WTC11 (cell line): ENCODE results near the gene SPRTN. TPM values are rescaled to one million over a fixed set of nuclear protein-coding genes. Genes with fewer than 3 reads are reported as not detected.

Source experiments
- ATAC-seq: fragments of 200-7000 bp; cut with Tn5 transposase; 2 replicates; pipeline ENCODE4 v1.10.0; 2021; ENCODE audit warnings: mild to moderate bottlenecking, moderate library complexity
- CTCF ChIA-PET: fragments of 300-600 bp; sonication (Branson Sonifier 250); formaldehyde crosslinking; loops from one replicate; lab custom pipeline; 2021; ENCODE audit warnings: antibody characterized with exemption; lab: Charles Lee
- POLR2A ChIA-PET: fragments of 350-600 bp; sonication (Branson Sonifier 250); formaldehyde crosslinking; loops from one replicate; lab custom pipeline; 2021; ENCODE audit warnings: antibody characterized with exemption; lab: Charles Lee
- DNase-seq: peaks from one replicate; pipeline ENCODE4 v3.0.0; 2021; ENCODE audit warnings: low spot score
- H3K27ac Mint-ChIP-seq: 2 replicates; pipeline ENCODE4 v1.8.0; 2021; ENCODE audit warnings: mixed read lengths
- H3K27me3 Mint-ChIP-seq: 2 replicates; pipeline ENCODE4 v1.8.0; 2021; ENCODE audit warnings: low read depth, mild to moderate bottlenecking, moderate library complexity, mixed read lengths
- H3K36me3 Mint-ChIP-seq: 2 replicates; pipeline ENCODE4 v1.8.0; 2021; ENCODE audit warnings: mixed read lengths
- H3K4me1 Mint-ChIP-seq: 2 replicates; pipeline ENCODE4 v1.8.0; 2022; ENCODE audit warnings: mixed read lengths
- H3K4me3 Mint-ChIP-seq: 2 replicates; pipeline ENCODE4 v1.8.0; 2021; ENCODE audit warnings: mild to moderate bottlenecking, moderate library complexity, mixed read lengths
- H3K9me3 Mint-ChIP-seq: 2 replicates; pipeline ENCODE4 v1.8.0; 2021; ENCODE audit warnings: mixed read lengths
- ATF1 ChIP-seq: sonication (generic); formaldehyde crosslinking; IDR thresholded peaks from 2 replicates; pipeline ENCODE4 v1.8.1; 2023; ENCODE audit warnings: mild to moderate bottlenecking, moderate library complexity, missing genetic modification reagents
- CREM ChIP-seq: sonication (generic); formaldehyde crosslinking; IDR thresholded peaks from 2 replicates; pipeline ENCODE4 v1.8.1; 2022; ENCODE audit warnings: mild to moderate bottlenecking, missing genetic modification reagents, moderate library complexity
- FOXJ3 ChIP-seq: sonication (generic); formaldehyde crosslinking; IDR thresholded peaks from 2 replicates; pipeline ENCODE4 v1.9.0; 2021; ENCODE audit warnings: missing genetic modification reagents, mild to moderate bottlenecking, borderline replicate concordance
- FOXK1 ChIP-seq: sonication (generic); formaldehyde crosslinking; IDR thresholded peaks from 2 replicates; pipeline ENCODE4 v1.8.0; 2022; ENCODE audit warnings: mild to moderate bottlenecking, moderate library complexity, missing genetic modification reagents
- GRHL2 ChIP-seq: fragments of 250-450 bp; sonication (Bioruptor Pico); IDR thresholded peaks from 2 replicates; pipeline ENCODE4 v1.8.0; 2022; ENCODE audit warnings: mild to moderate bottlenecking, moderate library complexity; ENCODE audit not compliant: insufficient replicate concordance, severe bottlenecking
- HMGA2 ChIP-seq: fragments of 250-450 bp; sonication (Bioruptor Pico); IDR thresholded peaks from 2 replicates; pipeline ENCODE4 v1.4.0; 2021; ENCODE audit warnings: mild to moderate bottlenecking, moderate library complexity
- KAT7 ChIP-seq: sonication (generic); formaldehyde crosslinking; IDR thresholded peaks from 2 replicates; pipeline ENCODE4 v1.8.1; 2023; ENCODE audit warnings: missing genetic modification reagents, mild to moderate bottlenecking, borderline replicate concordance
- NFATC4 ChIP-seq: fragments of 250-450 bp; sonication (Bioruptor Pico); IDR thresholded peaks from 2 replicates; pipeline ENCODE4 v1.9.0; 2021; ENCODE audit warnings: mild to moderate bottlenecking
- PRRX2 ChIP-seq: fragments of 250-450 bp; sonication (Bioruptor Pico); IDR thresholded peaks from 2 replicates; pipeline ENCODE4 v1.8.0; 2021; ENCODE audit warnings: mild to moderate bottlenecking
- SMAD4 ChIP-seq: sonication (generic); formaldehyde crosslinking; IDR thresholded peaks from 2 replicates; pipeline ENCODE4 v1.8.0; 2022; ENCODE audit warnings: mild to moderate bottlenecking, missing genetic modification reagents
- ZNF232 ChIP-seq: sonication (generic); formaldehyde crosslinking; IDR thresholded peaks from 2 replicates; pipeline ENCODE4 v1.8.0; 2022; ENCODE audit warnings: mild to moderate bottlenecking, missing genetic modification reagents
- total RNA-seq: library from RNA; stranded (reverse); gene quantifications from 3 replicates; pipeline ENCODE4 v1.2.3, GENCODE V29; 2021
- TF ChIP-seq, protein P1 (sequence below): fragments of 250-450 bp; sonication (Bioruptor Pico); IDR thresholded peaks from 2 replicates; pipeline ENCODE4 v1.9.0; 2021; ENCODE audit warnings: mild to moderate bottlenecking, borderline replicate concordance
- TF ChIP-seq, protein P2 (sequence below): sonication (generic); formaldehyde crosslinking; IDR thresholded peaks from 2 replicates; pipeline ENCODE4 v1.8.0; 2022; ENCODE audit warnings: missing genetic modification reagents
- TF ChIP-seq, protein P3 (sequence below): sonication (generic); formaldehyde crosslinking; IDR thresholded peaks from 2 replicates; pipeline ENCODE4 v1.8.1; 2023; ENCODE audit warnings: mild to moderate bottlenecking, missing genetic modification reagents
- TF ChIP-seq, protein P4 (sequence below): fragments of 250-450 bp; sonication (Bioruptor Pico); IDR thresholded peaks from 2 replicates; pipeline ENCODE4 v2.1.2; 2022; ENCODE audit warnings: mild to moderate bottlenecking, moderate library complexity
- TF ChIP-seq, protein P5 (sequence below): sonication (generic); formaldehyde crosslinking; IDR thresholded peaks from 2 replicates; pipeline ENCODE4 v1.8.0; 2022; ENCODE audit warnings: mild to moderate bottlenecking, missing genetic modification reagents
- TF ChIP-seq, protein P6 (sequence below): sonication (generic); formaldehyde crosslinking; IDR thresholded peaks from 2 replicates; pipeline ENCODE4 v1.8.0; 2023; ENCODE audit warnings: mild to moderate bottlenecking, missing genetic modification reagents
- TF ChIP-seq, protein P7 (sequence below): fragments of 250-450 bp; sonication (Bioruptor Pico); IDR thresholded peaks from 2 replicates; pipeline ENCODE4 v1.8.0; 2021; ENCODE audit warnings: mild to moderate bottlenecking

Gene SPRTN
- total RNA-seq, 1 experiment from 2014 or later = 14.6 TPM

DNA sequence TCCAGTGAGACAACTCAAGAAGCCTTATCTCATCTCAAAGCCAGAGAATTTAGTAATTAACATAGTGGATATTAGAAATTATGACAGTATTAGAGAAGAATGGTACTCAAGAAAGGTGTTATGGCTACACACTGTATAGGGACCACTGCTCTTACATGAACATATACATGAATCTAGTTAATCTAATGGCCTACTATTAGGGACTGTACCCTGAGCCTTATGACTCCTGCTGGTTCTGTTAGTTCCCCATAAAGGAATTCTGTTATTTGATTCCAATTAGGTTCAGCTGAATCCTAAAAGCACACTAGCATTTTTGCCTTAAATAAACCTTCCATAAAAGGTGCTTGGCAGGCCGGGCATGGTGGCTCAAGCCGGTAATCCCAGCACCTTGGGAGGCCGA lies 44.3 kb downstream of the SPRTN start:
- H3K4me1 Mint-ChIP-seq = peaks cover 11% of the 10 kb centered on the region
- POLR2A ChIA-PET = no interaction called here
- TF ChIP-seq PRRX2 (CRISPR knock-in tag) (no peak), FOXJ3 (no peak), HMGA2 (no peak), GRHL2 (CRISPR knock-in tag) (no peak), FOXK1 (CRISPR knock-in tag) (no peak), SMAD4 (CRISPR knock-in tag) (no peak), CREM (CRISPR knock-in tag) (no peak), ATF1 (CRISPR knock-in tag) (no peak), KAT7 (no peak), ZNF232 (CRISPR knock-in tag) (no peak), NFATC4 (CRISPR knock-in tag) (no peak)
- TF ChIP-seq, protein P1, sequence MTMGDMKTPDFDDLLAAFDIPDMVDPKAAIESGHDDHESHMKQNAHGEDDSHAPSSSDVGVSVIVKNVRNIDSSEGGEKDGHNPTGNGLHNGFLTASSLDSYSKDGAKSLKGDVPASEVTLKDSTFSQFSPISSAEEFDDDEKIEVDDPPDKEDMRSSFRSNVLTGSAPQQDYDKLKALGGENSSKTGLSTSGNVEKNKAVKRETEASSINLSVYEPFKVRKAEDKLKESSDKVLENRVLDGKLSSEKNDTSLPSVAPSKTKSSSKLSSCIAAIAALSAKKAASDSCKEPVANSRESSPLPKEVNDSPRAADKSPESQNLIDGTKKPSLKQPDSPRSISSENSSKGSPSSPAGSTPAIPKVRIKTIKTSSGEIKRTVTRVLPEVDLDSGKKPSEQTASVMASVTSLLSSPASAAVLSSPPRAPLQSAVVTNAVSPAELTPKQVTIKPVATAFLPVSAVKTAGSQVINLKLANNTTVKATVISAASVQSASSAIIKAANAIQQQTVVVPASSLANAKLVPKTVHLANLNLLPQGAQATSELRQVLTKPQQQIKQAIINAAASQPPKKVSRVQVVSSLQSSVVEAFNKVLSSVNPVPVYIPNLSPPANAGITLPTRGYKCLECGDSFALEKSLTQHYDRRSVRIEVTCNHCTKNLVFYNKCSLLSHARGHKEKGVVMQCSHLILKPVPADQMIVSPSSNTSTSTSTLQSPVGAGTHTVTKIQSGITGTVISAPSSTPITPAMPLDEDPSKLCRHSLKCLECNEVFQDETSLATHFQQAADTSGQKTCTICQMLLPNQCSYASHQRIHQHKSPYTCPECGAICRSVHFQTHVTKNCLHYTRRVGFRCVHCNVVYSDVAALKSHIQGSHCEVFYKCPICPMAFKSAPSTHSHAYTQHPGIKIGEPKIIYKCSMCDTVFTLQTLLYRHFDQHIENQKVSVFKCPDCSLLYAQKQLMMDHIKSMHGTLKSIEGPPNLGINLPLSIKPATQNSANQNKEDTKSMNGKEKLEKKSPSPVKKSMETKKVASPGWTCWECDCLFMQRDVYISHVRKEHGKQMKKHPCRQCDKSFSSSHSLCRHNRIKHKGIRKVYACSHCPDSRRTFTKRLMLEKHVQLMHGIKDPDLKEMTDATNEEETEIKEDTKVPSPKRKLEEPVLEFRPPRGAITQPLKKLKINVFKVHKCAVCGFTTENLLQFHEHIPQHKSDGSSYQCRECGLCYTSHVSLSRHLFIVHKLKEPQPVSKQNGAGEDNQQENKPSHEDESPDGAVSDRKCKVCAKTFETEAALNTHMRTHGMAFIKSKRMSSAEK = no peak
- TF ChIP-seq, protein P2, sequence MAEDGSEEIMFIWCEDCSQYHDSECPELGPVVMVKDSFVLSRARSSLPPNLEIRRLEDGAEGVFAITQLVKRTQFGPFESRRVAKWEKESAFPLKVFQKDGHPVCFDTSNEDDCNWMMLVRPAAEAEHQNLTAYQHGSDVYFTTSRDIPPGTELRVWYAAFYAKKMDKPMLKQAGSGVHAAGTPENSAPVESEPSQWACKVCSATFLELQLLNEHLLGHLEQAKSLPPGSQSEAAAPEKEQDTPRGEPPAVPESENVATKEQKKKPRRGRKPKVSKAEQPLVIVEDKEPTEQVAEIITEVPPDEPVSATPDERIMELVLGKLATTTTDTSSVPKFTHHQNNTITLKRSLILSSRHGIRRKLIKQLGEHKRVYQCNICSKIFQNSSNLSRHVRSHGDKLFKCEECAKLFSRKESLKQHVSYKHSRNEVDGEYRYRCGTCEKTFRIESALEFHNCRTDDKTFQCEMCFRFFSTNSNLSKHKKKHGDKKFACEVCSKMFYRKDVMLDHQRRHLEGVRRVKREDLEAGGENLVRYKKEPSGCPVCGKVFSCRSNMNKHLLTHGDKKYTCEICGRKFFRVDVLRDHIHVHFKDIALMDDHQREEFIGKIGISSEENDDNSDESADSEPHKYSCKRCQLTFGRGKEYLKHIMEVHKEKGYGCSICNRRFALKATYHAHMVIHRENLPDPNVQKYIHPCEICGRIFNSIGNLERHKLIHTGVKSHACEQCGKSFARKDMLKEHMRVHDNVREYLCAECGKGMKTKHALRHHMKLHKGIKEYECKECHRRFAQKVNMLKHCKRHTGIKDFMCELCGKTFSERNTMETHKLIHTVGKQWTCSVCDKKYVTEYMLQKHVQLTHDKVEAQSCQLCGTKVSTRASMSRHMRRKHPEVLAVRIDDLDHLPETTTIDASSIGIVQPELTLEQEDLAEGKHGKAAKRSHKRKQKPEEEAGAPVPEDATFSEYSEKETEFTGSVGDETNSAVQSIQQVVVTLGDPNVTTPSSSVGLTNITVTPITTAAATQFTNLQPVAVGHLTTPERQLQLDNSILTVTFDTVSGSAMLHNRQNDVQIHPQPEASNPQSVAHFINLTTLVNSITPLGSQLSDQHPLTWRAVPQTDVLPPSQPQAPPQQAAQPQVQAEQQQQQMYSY = no peak
- TF ChIP-seq, protein P3, sequence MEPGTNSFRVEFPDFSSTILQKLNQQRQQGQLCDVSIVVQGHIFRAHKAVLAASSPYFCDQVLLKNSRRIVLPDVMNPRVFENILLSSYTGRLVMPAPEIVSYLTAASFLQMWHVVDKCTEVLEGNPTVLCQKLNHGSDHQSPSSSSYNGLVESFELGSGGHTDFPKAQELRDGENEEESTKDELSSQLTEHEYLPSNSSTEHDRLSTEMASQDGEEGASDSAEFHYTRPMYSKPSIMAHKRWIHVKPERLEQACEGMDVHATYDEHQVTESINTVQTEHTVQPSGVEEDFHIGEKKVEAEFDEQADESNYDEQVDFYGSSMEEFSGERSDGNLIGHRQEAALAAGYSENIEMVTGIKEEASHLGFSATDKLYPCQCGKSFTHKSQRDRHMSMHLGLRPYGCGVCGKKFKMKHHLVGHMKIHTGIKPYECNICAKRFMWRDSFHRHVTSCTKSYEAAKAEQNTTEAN (CRISPR knock-in tag) = no peak
- TF ChIP-seq, protein P4, sequence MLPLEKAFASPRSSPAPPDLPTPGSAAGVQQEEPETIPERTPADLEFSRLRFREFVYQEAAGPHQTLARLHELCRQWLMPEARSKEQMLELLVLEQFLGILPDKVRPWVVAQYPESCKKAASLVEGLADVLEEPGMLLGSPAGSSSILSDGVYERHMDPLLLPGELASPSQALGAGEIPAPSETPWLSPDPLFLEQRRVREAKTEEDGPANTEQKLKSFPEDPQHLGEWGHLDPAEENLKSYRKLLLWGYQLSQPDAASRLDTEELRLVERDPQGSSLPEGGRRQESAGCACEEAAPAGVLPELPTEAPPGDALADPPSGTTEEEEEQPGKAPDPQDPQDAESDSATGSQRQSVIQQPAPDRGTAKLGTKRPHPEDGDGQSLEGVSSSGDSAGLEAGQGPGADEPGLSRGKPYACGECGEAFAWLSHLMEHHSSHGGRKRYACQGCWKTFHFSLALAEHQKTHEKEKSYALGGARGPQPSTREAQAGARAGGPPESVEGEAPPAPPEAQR (CRISPR knock-in tag) = no peak
- TF ChIP-seq, protein P5, sequence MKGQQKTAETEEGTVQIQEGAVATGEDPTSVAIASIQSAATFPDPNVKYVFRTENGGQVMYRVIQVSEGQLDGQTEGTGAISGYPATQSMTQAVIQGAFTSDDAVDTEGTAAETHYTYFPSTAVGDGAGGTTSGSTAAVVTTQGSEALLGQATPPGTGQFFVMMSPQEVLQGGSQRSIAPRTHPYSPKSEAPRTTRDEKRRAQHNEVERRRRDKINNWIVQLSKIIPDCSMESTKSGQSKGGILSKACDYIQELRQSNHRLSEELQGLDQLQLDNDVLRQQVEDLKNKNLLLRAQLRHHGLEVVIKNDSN (CRISPR knock-in tag) = no peak
- TF ChIP-seq, protein P6, sequence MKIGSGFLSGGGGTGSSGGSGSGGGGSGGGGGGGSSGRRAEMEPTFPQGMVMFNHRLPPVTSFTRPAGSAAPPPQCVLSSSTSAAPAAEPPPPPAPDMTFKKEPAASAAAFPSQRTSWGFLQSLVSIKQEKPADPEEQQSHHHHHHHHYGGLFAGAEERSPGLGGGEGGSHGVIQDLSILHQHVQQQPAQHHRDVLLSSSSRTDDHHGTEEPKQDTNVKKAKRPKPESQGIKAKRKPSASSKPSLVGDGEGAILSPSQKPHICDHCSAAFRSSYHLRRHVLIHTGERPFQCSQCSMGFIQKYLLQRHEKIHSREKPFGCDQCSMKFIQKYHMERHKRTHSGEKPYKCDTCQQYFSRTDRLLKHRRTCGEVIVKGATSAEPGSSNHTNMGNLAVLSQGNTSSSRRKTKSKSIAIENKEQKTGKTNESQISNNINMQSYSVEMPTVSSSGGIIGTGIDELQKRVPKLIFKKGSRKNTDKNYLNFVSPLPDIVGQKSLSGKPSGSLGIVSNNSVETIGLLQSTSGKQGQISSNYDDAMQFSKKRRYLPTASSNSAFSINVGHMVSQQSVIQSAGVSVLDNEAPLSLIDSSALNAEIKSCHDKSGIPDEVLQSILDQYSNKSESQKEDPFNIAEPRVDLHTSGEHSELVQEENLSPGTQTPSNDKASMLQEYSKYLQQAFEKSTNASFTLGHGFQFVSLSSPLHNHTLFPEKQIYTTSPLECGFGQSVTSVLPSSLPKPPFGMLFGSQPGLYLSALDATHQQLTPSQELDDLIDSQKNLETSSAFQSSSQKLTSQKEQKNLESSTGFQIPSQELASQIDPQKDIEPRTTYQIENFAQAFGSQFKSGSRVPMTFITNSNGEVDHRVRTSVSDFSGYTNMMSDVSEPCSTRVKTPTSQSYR (CRISPR knock-in tag) = no peak
- TF ChIP-seq, protein P7, sequence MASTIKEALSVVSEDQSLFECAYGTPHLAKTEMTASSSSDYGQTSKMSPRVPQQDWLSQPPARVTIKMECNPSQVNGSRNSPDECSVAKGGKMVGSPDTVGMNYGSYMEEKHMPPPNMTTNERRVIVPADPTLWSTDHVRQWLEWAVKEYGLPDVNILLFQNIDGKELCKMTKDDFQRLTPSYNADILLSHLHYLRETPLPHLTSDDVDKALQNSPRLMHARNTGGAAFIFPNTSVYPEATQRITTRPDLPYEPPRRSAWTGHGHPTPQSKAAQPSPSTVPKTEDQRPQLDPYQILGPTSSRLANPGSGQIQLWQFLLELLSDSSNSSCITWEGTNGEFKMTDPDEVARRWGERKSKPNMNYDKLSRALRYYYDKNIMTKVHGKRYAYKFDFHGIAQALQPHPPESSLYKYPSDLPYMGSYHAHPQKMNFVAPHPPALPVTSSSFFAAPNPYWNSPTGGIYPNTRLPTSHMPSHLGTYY (CRISPR knock-in tag) = no peak
- TF ChIP-seq, all 79 proteins: peak for 0
- Mint-ChIP-seq H3K4me3 (no peak overlapping the region), H3K9me3 (no peaks in the 10 kb centered on the region), H3K36me3 (no peaks in the 10 kb centered on the region), H3K27ac (no peak overlapping the region), H3K27me3 (no peaks in the 10 kb centered on the region)
- CTCF ChIA-PET = no interaction called here
- no peak for DNase-seq
- no peak for ATAC-seq
